Ramos (cell line): Measurements from ENCODE around the gene DSCAML1.

ENCODE experiments used
- in situ Hi-C: fragments of 300-500 bp; cut with MboI; formaldehyde crosslinking; loops from one replicate; pipeline ENCODE4 v1.14.3; 2022; ENCODE audit warnings: low sequenced_read_pairs; ENCODE audit not compliant: unreplicated experiment

The DSCAML1 gene

GRCh38 chr11:117489999-117490679 is 306.9 kb downstream of the DSCAML1 start:
- in situ Hi-C loops: no loop called here

GRCh38 chr11:117488996-117489952 is 307.7 kb downstream of the DSCAML1 start:
- in situ Hi-C loops: no loop called here

GRCh38 chr11:117486059-117486458 is 311.0 kb downstream of the DSCAML1 start:
- in situ Hi-C loops: no loop called here

GRCh38 chr11:117484156-117484555 is 312.9 kb downstream of the DSCAML1 start:
- in situ Hi-C loops: no loop called here

- in situ Hi-C loops: no loop called here
Measured at GRCh38 chr11:117483372-117483771, 313.6 kb downstream of the DSCAML1 start.

- in situ Hi-C loops: no loop called here
Measured at GRCh38 chr11:117482881-117483280, 314.1 kb downstream of the DSCAML1 start.

GRCh38 chr11:117481885-117482284 is 315.1 kb downstream of the DSCAML1 start:
- in situ Hi-C loops: no loop called here

- in situ Hi-C loops: no loop called here
Measured at GRCh38 chr11:117481036-117481435, 316.0 kb downstream of the DSCAML1 start.

- in situ Hi-C loops: no loop called here
Measured at GRCh38 chr11:117480221-117480620, 316.8 kb downstream of the DSCAML1 start.

GRCh38 chr11:117479372-117479771 is 317.6 kb downstream of the DSCAML1 start:
- in situ Hi-C loops: no loop called here

GRCh38 chr11:117478926-117479325 is 318.1 kb downstream of the DSCAML1 start:
- in situ Hi-C loops: no loop called here

- in situ Hi-C loops: no loop called here
Measured at GRCh38 chr11:117478126-117478860, 318.7 kb downstream of the DSCAML1 start.

GRCh38 chr11:117477721-117478120 is 319.3 kb downstream of the DSCAML1 start:
- in situ Hi-C loops: no loop called here

- in situ Hi-C loops: no loop called here
Measured at GRCh38 chr11:117476531-117477142, 320.4 kb downstream of the DSCAML1 start.

GRCh38 chr11:117475716-117476530 is 321.1 kb downstream of the DSCAML1 start:
- in situ Hi-C loops: no loop called here

- in situ Hi-C loops: no loop called here
Measured at GRCh38 chr11:117473481-117474091, 323.4 kb downstream of the DSCAML1 start.

GRCh38 chr11:117471776-117472175 is 325.2 kb downstream of the DSCAML1 start:
- in situ Hi-C loops: no loop called here

- in situ Hi-C loops: no loop called here
Measured at GRCh38 chr11:117470576-117470975, 326.4 kb downstream of the DSCAML1 start.

GRCh38 chr11:117468888-117469287 is 328.1 kb downstream of the DSCAML1 start:
- in situ Hi-C loops: no loop called here
